H1 (cell line): ENCODE measurements around the gene LGALS9. TPM values are rescaled to one million over a fixed set of nuclear protein-coding genes. Genes with fewer than 3 reads are reported as not detected.

ENCODE experiments used
- CTCF ChIA-PET: fragments of 300-600 bp; sonication (Branson Sonifier 250); formaldehyde crosslinking; loops from one replicate; lab custom pipeline; 2021; ENCODE audit not compliant: partially characterized antibody; lab: Charles Lee
- POLR2A ChIA-PET: fragments of 300-600 bp; sonication (Branson Sonifier 250); formaldehyde crosslinking; loops from one replicate; lab custom pipeline; 2021; ENCODE audit warnings: inconsistent platforms; ENCODE audit not compliant: partially characterized antibody; lab: Charles Lee
- DNase-seq, 2 experiments: peaks; one replicate each; pipeline versions ENCODE4 v3.0.0 to v3.0.0-alpha.2; 2010 to 2022; ENCODE audit warnings: low spot score in 2 of 2, low read depth in 1 of 2, mixed read lengths in 1 of 2
- FAIRE-seq: peaks from 2 replicates; lab custom pipeline; 2011; peaks lifted over from hg19 to GRCh38; lab: Jason Lieb, UNC
- H2AFZ ChIP-seq: 2 replicates; pipeline ENCODE4 v1.8.1; 2012; ENCODE audit warnings: low read length, inconsistent platforms
- H2AK5ac ChIP-seq: 2 replicates; pipeline ENCODE4 v1.6.1; 2013; ENCODE audit warnings: low read depth, low read length
- H2BK120ac ChIP-seq: replicated peaks from 2 replicates; pipeline ENCODE3; 2013; ENCODE audit warnings: low read depth, low read length, inconsistent platforms
- H2BK12ac ChIP-seq: 2 replicates; pipeline ENCODE4 v1.6.1; 2013; ENCODE audit warnings: low read depth, low read length
- H2BK15ac ChIP-seq: 2 replicates; pipeline ENCODE4 v1.6.1; 2013; ENCODE audit warnings: low read length
- H2BK20ac ChIP-seq: 2 replicates; pipeline ENCODE4 v1.6.1; 2013; ENCODE audit warnings: low read length
- H2BK5ac ChIP-seq: 2 replicates; pipeline ENCODE4 v1.6.1; 2013; ENCODE audit warnings: low read depth, low read length
- H3K14ac ChIP-seq: 2 replicates; pipeline ENCODE4 v1.6.1; 2013; ENCODE audit warnings: inconsistent platforms; ENCODE audit not compliant: insufficient read length
- H3K18ac ChIP-seq: 2 replicates; pipeline ENCODE4 v1.6.1; 2013; ENCODE audit warnings: low read length; ENCODE audit errors: extremely low read depth
- H3K23ac ChIP-seq: 2 replicates; pipeline ENCODE4 v1.6.1; 2013; ENCODE audit warnings: inconsistent platforms; ENCODE audit not compliant: insufficient read length
- H3K23me2 ChIP-seq: 2 replicates; pipeline ENCODE4 v1.6.1; 2013; ENCODE audit warnings: low read depth, low read length
- H3K27ac ChIP-seq: 2 replicates; pipeline ENCODE4 v1.6.1; 2011; ENCODE audit warnings: low read depth, low read length, inconsistent platforms
- H3K27me3 ChIP-seq, 4 experiments: replicated peaks in 1 of 4; 1 replicate in 1 of 4; 2 replicates in 3 of 4; pipeline versions ENCODE4 v1.6.1 to v1.8.1; 2011 to 2013; ENCODE audit warnings: low read length in 3 of 4, mild to moderate bottlenecking in 3 of 4, inconsistent platforms in 2 of 4, mixed read lengths in 2 of 4, moderate library complexity in 1 of 4; ENCODE audit not compliant: control insufficient read depth in 3 of 4, insufficient read depth in 3 of 4; ENCODE audit errors: extremely low read depth in 1 of 4
- H3K36me3 ChIP-seq, 4 experiments: 2 replicates each; pipeline versions ENCODE4 v1.6.1 to v1.8.1; 2011 to 2013; ENCODE audit warnings: mild to moderate bottlenecking in 4 of 4, low read length in 3 of 4, moderate library complexity in 2 of 4, control low read depth in 1 of 4, inconsistent platforms in 1 of 4; ENCODE audit not compliant: insufficient read depth in 4 of 4, control insufficient read depth in 2 of 4
- H3K4ac ChIP-seq: replicated peaks from 2 replicates; pipeline ENCODE3; 2013; ENCODE audit warnings: low read length, low read depth, mixed read lengths, inconsistent platforms; ENCODE audit not compliant: insufficient read length
- H3K4me1 ChIP-seq, 4 experiments: replicated peaks in 1 of 4; 1 replicate in 1 of 4; 2 replicates in 3 of 4; pipeline versions ENCODE4 v1.6.1 to v1.8.1; 2011 to 2013; ENCODE audit warnings: low read length in 3 of 4, inconsistent platforms in 2 of 4, mixed read lengths in 1 of 4; ENCODE audit not compliant: insufficient read depth in 4 of 4, control insufficient read depth in 3 of 4
- H3K4me2 ChIP-seq, 2 experiments: 2 replicates each; pipeline versions ENCODE4 v1.6.1 to v1.8.1; 2011 to 2013; ENCODE audit warnings: low read depth in 2 of 2, low read length in 2 of 2, control low read depth in 1 of 2, inconsistent platforms in 1 of 2, mild to moderate bottlenecking in 1 of 2; ENCODE audit not compliant: insufficient read depth in 1 of 2
- H3K4me3 ChIP-seq, 4 experiments: fragments of 200-600, 300-600 bp in 1 of 4; sonication (generic), shearing (Covaris generic), sonication (Bioruptor Twin) in 1 of 4; 2 replicates each; pipeline versions ENCODE4 v1.5.1 to v1.8.1; 2011 to 2016; ENCODE audit warnings: low read length in 4 of 4, low read depth in 3 of 4, control low read depth in 2 of 4, inconsistent platforms in 2 of 4, mild to moderate bottlenecking in 2 of 4, mixed read lengths in 1 of 4, moderate library complexity in 1 of 4; ENCODE audit not compliant: insufficient read depth in 2 of 4; ENCODE audit errors: extremely low read depth in 1 of 4
- H3K56ac ChIP-seq: replicated peaks from 2 replicates; pipeline ENCODE3; 2013; ENCODE audit warnings: low read depth, mild to moderate bottlenecking, mixed read lengths, low read length, inconsistent platforms; ENCODE audit not compliant: insufficient read length
- H3K79me1 ChIP-seq: 2 replicates; pipeline ENCODE4 v1.6.1; 2013; ENCODE audit warnings: low read depth, low read length, control low read depth
- H3K79me2 ChIP-seq, 2 experiments: 2 replicates each; pipeline versions ENCODE4 v1.6.1 to v1.8.1; 2012 to 2013; ENCODE audit warnings: low read length in 2 of 2, mild to moderate bottlenecking in 2 of 2, inconsistent platforms in 1 of 2; ENCODE audit not compliant: insufficient read depth in 2 of 2, control insufficient read depth in 1 of 2
- H3K9ac ChIP-seq, 4 experiments: replicated peaks in 1 of 4; 1 replicate in 1 of 4; 2 replicates in 3 of 4; pipeline versions ENCODE4 v1.6.1 to v1.8.1; 2011 to 2013; ENCODE audit warnings: low read depth in 3 of 4, low read length in 3 of 4, control low read depth in 2 of 4, mild to moderate bottlenecking in 2 of 4, moderate library complexity in 2 of 4, inconsistent platforms in 1 of 4; ENCODE audit errors: extremely low read depth in 1 of 4
- H3K9me3 ChIP-seq, 2 experiments: 2 replicates each; pipeline versions ENCODE4 v1.6.1 to v1.8.1; 2012 to 2013; ENCODE audit warnings: mild to moderate bottlenecking in 2 of 2, moderate library complexity in 2 of 2, control low read depth in 1 of 2, inconsistent platforms in 1 of 2, low read depth in 1 of 2, low read length in 1 of 2, mixed read lengths in 1 of 2; ENCODE audit not compliant: insufficient read depth in 2 of 2
- H4K20me1 ChIP-seq, 2 experiments: replicated peaks in 1 of 2; 2 replicates each; pipeline versions ENCODE3 to v1.8.1; 2011 to 2013; ENCODE audit warnings: inconsistent platforms in 2 of 2, low read length in 2 of 2, mild to moderate bottlenecking in 1 of 2; ENCODE audit not compliant: insufficient read depth in 2 of 2, control insufficient read depth in 1 of 2
- H4K5ac ChIP-seq: 2 replicates; pipeline ENCODE4 v1.6.1; 2013; ENCODE audit warnings: low read length, low read depth, mixed read lengths, inconsistent platforms; ENCODE audit not compliant: insufficient read length
- H4K8ac ChIP-seq: 2 replicates; pipeline ENCODE4 v1.8.0; 2013; ENCODE audit warnings: mild to moderate bottlenecking, moderate library complexity, low read length, inconsistent platforms; ENCODE audit not compliant: insufficient read depth; ENCODE audit errors: extremely low read depth
- H4K91ac ChIP-seq: replicated peaks from 2 replicates; pipeline ENCODE3; 2013; ENCODE audit warnings: low read length, mixed read lengths, inconsistent platforms; ENCODE audit not compliant: insufficient read length
- CBX5 ChIP-seq: fragments of 300-800, 300-1000 bp; sonication (generic); IDR thresholded peaks from 2 replicates; pipeline ENCODE4 v1.7.1; 2016; ENCODE audit warnings: antibody characterized with exemption, low read length, low read depth
- EGR1 ChIP-seq: IDR thresholded peaks from 2 replicates; pipeline ENCODE4 v1.6.1; 2011; ENCODE audit warnings: low read depth, low read length, borderline replicate concordance
- FOSL1 ChIP-seq: IDR thresholded peaks from 2 replicates; pipeline ENCODE4 v1.6.1; 2011; ENCODE audit warnings: mild to moderate bottlenecking, low read depth, low read length, moderate library complexity; ENCODE audit not compliant: insufficient read depth
- NANOG ChIP-seq: IDR thresholded peaks from 2 replicates; pipeline ENCODE4 v1.6.1; 2011; ENCODE audit warnings: low read length, low read depth, mild to moderate bottlenecking, inconsistent platforms; ENCODE audit not compliant: insufficient read depth, poor library complexity, severe bottlenecking
- NRF1 ChIP-seq: IDR thresholded peaks from 2 replicates; pipeline ENCODE4 v1.6.1; 2011; ENCODE audit warnings: mild to moderate bottlenecking, low read depth, low read length, improper control_type of control experiment
- POLR2AphosphoS5 ChIP-seq: IDR thresholded peaks from 2 replicates; pipeline ENCODE4 v1.6.1; 2011; ENCODE audit warnings: low read depth, low read length
- TAF1 ChIP-seq: IDR thresholded peaks from 2 replicates; pipeline ENCODE4 v1.6.1; 2011; ENCODE audit warnings: mild to moderate bottlenecking, low read depth, low read length
- WGBS, 2 experiments: shearing (Covaris generic) in 1 of 2; methylation state at CpG; one replicate each; pipeline versions ENCODE4 v1.1.6 to v1.1.7; 2013 to 2015; ENCODE audit warnings: low lambda C conversion rate in 2 of 2, mixed read lengths in 2 of 2, inconsistent platforms in 1 of 2, low coverage in 1 of 2, missing lambda C conversion rate in 1 of 2; ENCODE audit not compliant: insufficient replicate concordance in 2 of 2, insufficient coverage in 1 of 2, insufficient read length in 1 of 2; ENCODE audit errors: extremely low coverage in 1 of 2, missing lambda C conversion rate in 1 of 2; 5-methylcytosine and 5-hydroxymethylcytosine counted together
- polyA plus RNA-seq, 7 experiments: library from polyadenylated mRNA; depleted of rRNA in 3 of 7; stranded (reverse) in 5 of 7; unstranded in 2 of 7; fragments of >200 nt in 5 of 7; fragments of 200-250 nt in 2 of 7; gene quantifications; 1 replicate in 5 of 7; 2 replicates in 1 of 7; 4 replicates in 1 of 7; pipeline versions ENCODE4 v1.2.1 to v1.2.3, GENCODE V29; 2011 to 2013; ENCODE audit warnings: missing spikeins in 2 of 7, mixed read lengths in 2 of 7
- total RNA-seq: library from RNA; stranded (reverse); fragmentation: NEBNext Ultra II Directional; extraction: Animal tissue kit (Norgen Biotek cat#: 25700); gene quantifications from 2 replicates; pipeline ENCODE4 v1.2.1, GENCODE V29; 2021

Gene LGALS9
- total and polyA plus RNA-seq, 2 of the 8 experiments (the other 6 are each of a cell fraction or from before 2014, with no cell fraction given) = 0.95 to 1.7 TPM

DNA sequence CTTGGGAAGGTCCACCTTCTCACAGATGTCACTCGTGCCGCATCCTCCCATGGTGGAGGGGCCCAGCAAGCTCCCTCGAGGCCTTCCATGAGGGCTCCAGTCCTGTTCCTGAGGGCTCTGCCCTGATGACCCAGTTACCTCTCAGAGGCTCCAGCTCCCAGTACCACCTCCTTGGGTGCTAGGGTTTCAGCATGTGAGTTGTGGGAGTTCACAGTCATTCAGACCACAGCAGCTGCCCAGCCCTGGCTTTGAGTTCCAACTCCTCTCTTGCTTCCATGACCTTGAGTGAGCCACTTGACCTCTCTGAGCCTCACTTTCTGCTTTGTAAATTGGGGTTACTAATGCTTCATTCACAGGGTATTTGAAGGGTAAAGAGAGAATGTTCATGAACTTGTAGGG, 37.1 kb upstream of the LGALS9 start:
- H3K14ac ChIP-seq = no peak overlapping the region
- H2AK5ac ChIP-seq = no peak overlapping the region
- no peak overlapping the region for H3K27ac ChIP-seq
- FAIRE-seq (no peak), DNase-seq (no peak)
- H3K36me3 ChIP-seq = no peaks in the 10 kb centered on the region; a peak in 2 of 8 replicates
- H2BK12ac ChIP-seq = no peak overlapping the region
- H2BK15ac ChIP-seq = no peak overlapping the region
- no peak for TF ChIP-seq POLR2AphosphoS5
- TF ChIP-seq FOSL1 = no peak
- no peak for TF ChIP-seq TAF1
- TF ChIP-seq EGR1 = no peak
- no peak for TF ChIP-seq NANOG
- no peak for TF ChIP-seq NRF1
- no peak for TF ChIP-seq CBX5
- no peak overlapping the region for H3K23ac ChIP-seq
- H3K56ac ChIP-seq = no peak overlapping the region
- no peak overlapping the region for H2BK20ac ChIP-seq
- H3K4me1 ChIP-seq = 0 out of 7 replicates have a peak, but pooled peaks cover 0 to 2% (median 0%) of the 10 kb centered on the region in 4 experiments
- H3K4me2 ChIP-seq = no peak overlapping the region
- H3K4me3 ChIP-seq = no peak overlapping the region
- no peak overlapping the region for H3K9ac ChIP-seq
- 97% methylated on average over 3 of the region's 3 CpGs; no CpG with 5 or more reads in 1 of the 2 experiments for WGBS, 2 experiments
- no peak overlapping the region for H4K91ac ChIP-seq
- CTCF ChIA-PET = interaction anchor here (0.8 to 13.3 kb wide), 14 partner anchors 8 to 212 kb away, joined by 3 to 150 read pairs (median 4); partner anchors contain the start of gene KSR1
- no peak overlapping the region for H3K18ac ChIP-seq
- no peak overlapping the region for H4K5ac ChIP-seq
- H4K20me1 ChIP-seq = peaks cover 0 to 2% of the 10 kb centered on the region in 2 experiments
- H3K9me3 ChIP-seq = no peaks in the 10 kb centered on the region
- H2AFZ ChIP-seq = no peak overlapping the region
- H2BK5ac ChIP-seq = no peak overlapping the region
- H3K27me3 ChIP-seq = no peaks in the 10 kb centered on the region
- H3K23me2 ChIP-seq = no peaks in the 10 kb centered on the region
- POLR2A ChIA-PET = interaction anchor here (1.0 kb wide), 1 partner anchor 249 kb away, joined by 3 read pairs; no protein-coding TSS in a partner anchor
- H2BK120ac ChIP-seq = no peak overlapping the region
- H3K79me1 ChIP-seq = no peaks in the 10 kb centered on the region
- 0 out of 2 replicates have a peak overlapping the region, but pooled peaks have one; percentile 31 for H4K8ac ChIP-seq
- no peaks in the 10 kb centered on the region for H3K79me2 ChIP-seq
- no peak overlapping the region for H3K4ac ChIP-seq
